Middle frontal gyrus (tissue), 1 donor: ENCODE data around the gene DMBX1.

Experiments
- DNase-seq: peaks from one replicate; pipeline ENCODE4 v3.0.0-alpha.2; 2015; ENCODE audit warnings: low spot score; ENCODE audit errors: extremely low spot score

Gene DMBX1

GRCh38 chr1:46483589-46483988 lies 6.0 kb upstream of the DMBX1 start:
- no peak for DNase-seq

GRCh38 chr1:46484783-46485490 lies 4.7 kb upstream of the DMBX1 start:
- no peak for DNase-seq

GRCh38 chr1:46485564-46486431 lies 3.8 kb upstream of the DMBX1 start:
- no peak for DNase-seq

- DNase-seq: no peak
Observed at GRCh38 chr1:46486432-46487015, 3.1 kb upstream of the DMBX1 start.

DNA sequence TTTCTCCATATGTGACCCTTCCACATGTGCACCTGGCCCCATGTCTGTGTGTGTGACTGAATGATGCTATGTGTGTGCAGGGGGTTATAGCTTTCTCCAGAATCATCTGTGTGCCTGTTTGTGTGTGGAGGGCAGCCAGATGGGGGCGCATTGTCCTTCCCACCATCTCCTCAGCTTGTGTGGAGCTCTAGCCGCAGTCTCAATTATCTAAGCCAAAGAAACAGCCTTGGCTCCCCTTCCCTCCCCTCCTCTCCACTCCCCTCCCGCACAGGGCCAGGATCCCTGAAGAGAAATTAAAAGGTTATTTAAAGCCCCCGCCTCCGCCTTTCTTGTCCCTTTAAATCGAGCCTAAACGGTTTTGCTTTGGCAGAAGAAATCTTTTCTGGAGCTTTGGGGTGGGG lies 1.8 kb upstream of the DMBX1 start:
- no peak for DNase-seq

DNA sequence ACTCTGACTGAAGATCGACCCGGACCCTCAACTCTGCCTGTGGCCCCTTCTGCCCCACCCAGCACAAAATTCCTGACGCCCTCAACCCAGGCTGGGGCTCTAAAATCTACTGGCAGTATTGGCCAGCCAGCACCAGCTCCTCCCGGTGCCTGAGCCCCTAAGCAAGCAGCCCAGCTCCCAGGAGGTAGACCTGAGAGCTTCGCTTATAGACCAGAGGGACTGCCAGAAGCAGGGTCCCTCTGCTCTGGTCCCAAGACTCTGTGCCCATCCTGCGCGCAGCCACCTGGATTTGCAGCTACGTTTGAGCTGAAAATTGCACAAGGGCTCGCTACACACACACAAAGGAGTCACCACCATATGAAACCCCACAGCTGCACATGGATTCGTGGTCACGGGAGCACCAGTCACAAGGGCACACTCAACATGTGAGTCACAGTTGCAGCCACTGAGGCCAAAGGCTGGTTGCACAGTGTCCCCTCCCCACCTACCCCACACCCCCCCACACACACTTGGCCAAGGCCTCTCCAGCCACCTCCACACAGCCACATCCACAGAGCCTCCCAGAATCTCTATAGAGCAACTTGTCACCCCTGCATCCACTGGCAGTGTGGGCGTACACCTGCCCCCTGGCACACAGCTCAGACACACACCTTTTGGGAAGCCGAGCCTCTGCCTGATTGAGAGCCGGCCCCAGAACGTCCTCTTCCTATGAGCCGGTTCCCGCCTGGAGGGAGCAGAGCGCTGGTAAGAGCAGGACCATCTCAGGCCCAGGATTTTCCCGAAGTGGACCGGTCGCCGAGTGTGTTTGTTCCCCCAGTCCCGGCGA lies 1.1 kb upstream of the DMBX1 start:
- DNase-seq: no peak

DNA sequence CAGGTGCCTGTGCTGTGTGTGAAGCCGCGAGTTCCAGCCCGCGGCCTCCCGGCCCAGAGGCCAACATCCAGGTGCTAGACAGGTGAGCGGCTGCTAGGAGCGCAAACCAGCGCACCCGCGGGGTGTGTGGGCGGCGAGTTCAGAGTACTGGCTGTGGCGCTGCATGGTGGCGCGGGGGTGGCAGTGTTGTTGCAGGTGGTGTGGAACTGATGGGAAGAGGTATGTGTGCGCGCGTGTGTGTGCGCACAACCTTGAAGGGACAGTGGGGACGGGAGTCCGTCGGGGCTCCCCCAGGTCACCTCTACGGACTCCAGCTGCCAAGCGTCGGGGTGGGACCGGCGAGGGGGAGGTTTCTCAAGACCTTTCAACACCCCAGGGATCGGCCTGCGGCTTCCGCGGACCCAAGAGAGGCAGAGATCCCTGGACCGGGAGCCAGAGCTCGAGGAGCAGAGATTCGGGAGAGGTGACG lies 433 bp upstream of the DMBX1 start:
- no peak for DNase-seq

- no peak for DNase-seq
Observed at GRCh38 chr1:46490406-46490655, 695 bp downstream of the DMBX1 start.

DNA sequence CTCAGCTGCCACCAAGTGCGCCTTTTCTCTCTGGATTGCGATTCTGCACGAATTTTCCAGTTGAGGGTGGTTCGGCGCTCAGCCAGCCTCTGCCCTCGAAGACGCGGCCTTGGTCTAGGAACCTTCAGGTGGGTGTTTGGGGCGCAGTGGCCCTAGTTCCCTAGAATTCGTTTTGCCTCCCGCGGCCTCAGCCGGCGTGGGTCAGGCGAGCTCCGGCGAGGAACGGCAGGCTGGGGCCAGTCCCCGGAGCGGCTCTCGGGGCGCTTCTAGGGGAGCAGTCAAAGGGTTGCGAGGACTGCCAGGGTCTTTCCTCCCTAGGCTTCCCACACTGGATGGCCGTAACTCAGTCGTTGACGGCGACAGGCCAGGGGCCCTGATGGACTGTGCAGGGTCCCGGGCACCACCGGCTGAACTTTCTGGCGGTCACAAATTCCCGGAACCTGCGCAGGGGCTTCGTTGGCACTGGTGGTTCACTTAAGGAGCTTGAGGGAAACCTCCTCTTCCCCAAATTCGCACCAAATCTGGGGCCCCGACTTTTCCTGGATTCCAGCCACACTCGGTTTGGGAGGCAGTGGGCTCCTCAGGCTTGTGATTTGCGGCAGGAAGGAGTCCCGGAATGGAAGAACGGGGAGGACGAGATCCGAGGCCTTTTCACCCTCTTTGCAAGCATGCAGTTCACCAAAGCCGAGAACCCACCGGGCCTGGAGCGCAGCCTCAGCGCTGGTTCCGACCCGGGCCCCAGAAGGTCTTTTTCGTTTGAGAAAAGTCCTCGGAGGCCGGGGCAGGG lies 1.2 kb downstream of the DMBX1 start:
- no peak for DNase-seq

DNA sequence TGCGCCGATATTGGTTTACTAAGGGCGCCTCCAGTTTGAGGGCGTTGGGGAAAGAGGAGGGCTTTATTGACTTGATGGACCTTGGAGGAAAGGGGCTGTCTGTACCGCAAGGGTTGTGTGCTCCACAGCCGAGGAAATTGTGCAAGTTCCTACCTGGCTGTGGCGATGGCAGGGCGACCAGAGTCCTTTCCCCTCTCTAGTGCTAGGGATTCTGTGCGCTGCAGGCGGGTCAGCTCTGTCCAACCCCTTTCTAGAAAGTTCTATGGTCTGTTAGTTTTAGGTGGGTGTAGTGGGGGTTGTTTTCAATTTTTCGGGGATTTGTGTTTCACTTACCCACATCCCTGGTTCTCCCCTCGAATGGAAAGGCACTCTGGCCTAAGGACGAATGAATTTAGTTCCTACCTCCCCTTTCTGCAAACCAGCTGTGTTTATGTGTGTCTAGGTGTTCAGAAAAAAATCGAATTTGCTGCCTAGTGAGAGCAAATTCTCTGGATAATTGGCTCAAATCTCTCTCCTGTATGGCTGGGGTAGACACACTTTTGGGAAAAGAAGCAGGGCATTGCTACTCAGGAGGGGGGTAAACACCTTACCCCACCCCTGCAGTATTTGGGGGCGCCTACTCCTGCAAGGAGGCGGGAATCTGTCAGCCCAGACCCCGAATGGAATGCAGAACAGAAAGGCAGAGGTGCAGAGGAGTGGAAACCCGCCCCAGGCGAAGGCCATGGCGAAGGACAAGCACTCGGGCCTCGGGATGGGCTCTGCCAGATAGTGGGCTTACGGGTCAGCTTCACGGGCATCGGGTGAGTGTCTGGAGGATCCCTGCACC lies 2.0 kb downstream of the DMBX1 start:
- DNase-seq: no peak

DNA sequence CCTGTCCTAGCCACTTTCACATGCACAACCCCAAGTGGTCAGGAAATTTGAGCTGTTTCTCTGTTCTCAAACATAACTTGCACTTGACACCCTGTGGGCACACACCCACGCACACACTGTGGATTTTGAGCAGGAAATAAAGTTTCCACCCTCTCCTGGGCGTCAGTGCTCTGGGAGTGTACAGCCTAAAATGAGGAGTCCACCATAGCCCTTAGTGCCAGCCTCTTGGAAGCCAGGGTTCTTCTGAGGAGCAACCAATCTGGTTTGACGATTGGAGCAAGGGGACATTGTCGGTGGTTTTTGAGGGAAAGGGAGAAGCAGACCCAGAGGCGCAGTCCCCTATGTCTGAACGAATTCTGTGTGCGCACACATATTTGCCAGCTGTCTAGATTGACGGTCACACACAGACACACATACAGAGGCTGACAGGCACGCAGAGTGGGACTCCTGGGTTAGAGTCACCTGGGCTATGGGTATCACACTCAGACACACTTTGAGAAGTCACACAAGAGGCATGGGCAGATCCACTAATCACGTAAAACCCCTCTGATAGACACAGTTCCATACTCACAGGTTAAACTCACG lies 2.7 kb downstream of the DMBX1 start:
- no peak for DNase-seq

DNA sequence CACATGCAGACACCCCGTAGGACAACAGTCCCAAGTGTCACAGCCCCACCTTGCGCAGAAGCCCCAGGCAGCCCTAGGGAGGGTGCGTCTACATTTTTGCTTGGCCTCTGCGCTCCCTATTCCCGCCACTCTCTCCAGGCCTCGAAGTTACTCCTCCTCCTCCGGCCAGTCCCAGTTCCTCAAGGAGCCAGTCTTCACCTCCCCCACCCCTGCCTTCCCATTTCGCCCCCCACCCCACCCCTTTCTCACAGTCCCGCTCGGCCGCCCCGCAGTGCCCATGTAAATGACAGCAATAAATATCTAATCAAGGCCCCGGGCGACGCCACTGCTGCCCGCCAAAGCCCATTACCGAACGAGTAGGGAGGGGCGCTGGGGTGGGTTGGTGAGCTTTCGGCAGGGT lies 3.2 kb downstream of the DMBX1 start:
- DNase-seq: no peak

DNA sequence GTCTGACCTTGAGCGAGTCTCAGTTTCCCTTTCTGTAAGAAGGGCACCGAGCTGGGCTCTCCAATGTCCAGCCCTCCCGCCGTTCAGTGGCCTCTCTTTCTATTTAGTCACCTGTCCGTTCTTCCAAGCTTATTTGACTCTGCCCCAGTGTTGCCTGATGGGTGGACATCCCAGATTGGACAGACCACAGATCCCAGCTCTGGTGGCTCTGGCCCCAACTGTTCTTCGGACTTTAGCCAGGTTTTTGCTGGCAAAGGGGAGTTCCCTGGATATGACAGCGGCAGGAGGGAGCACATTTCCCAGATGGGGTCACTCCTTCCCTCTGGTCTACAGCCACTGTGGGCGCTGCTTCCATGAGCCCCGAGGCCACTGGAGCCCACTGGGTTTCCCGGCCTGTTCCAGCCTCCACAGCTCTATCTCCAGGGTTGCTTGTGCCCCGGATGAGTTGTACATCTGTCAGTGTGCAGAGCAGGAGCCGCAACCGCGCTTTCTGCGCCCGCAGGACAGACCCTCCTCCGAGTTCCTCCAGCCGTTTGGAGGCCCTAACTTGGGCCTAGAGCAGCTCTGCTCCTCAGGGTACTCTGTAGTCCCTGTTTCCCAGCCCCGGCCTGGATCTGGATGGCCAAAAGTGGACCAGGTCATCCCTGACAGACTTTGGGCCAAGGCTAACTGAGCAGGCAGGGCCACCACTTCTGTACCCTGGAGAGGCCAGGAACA lies 3.8 kb downstream of the DMBX1 start:
- no peak for DNase-seq

DNA sequence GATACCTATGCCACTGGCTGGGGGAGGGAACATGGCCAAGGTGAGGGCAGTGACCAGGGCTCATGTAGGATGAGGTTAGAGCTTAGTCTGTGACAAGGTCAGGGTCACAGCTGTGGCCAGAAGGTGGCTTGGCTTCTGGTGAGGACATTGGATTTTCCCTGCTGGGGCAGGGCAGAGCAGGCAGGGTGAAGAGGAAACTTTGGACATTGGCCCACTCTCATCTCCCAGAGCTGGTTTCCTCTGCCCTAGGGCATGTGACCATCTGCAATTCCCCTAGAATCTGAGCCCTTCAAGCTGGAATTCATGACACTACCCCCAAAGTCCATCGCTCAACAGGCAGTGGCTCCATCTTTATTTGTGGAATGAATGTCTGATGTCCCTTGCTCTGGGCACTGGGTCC lies 5.3 kb downstream of the DMBX1 start:
- no peak for DNase-seq

DNA sequence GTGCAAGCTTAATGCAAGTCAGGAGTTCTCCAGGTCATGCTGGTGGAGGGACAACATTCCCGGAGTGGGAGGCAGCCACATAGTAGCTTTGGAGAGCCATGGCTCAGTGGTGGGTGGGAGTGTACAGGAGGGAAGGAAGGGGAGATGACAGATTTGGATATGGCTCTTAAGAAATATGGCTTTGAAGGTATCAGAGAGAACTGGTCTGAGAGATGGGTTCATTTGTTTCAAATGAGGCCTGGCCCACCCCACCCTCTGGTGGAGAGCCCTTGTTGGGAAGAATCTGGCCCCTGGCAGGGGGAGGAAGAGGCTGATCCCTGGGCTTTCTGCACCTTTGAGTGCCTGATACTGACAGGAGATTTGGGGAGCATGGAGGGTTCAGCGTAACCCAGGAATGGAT lies 6.1 kb downstream of the DMBX1 start:
- DNase-seq: no peak

DNA sequence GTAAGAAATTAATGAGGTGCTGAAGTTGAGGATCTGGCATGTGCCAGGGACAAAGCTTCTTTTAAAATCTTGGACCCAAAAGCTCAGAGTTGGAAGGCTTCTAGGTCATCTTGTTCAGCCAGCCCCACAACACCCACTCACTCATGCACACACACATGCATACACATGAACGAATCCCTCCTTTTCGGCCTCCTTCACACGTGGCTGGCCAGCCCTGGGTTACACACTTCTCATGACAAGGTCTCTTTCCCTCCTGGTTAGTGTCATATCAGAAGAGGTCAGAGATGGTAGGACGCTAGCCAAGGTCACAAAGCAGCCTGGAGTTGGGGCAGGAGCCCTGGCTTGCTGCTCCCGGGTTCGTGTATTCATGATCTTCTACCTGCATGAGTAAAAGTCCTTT lies 6.9 kb downstream of the DMBX1 start:
- no peak for DNase-seq

DNA sequence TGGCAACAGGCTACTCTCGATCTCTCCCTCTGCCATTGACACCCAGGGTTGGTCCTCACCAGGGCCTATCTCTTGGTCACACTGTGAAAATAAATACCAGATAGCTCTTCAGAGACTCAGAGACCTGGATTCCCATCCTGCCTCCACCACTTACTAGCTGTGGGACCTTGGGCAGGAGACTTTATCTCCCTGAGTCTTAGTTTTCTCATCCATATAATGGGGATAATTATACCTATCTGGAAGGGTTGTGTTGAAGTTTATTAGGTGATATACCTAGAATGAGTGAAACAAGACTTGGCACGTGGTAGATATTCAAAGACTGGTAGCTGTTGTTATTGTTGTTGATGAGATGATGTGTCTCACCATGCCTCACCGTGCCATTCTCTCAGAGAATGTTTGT lies 7.4 kb downstream of the DMBX1 start:
- DNase-seq: no peak

DNA sequence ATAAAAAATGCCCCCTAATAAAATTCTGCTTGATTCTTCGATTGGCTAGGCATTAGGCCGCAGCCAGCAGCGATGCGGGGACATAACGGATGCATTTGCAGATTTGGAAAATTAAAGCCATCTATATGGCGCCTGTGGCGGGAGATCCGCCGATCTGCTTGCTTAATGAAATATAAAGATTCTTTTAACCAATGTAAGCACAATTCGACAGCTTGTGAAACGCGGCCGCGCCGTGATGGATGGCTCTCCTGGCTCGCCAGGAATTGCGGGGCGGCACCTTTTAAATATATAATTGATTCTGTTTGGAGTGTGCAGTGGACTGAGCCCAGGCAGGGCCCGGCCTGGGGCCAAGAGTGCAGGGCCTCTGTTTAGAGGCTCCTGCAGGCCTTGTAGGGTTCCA lies 8.0 kb downstream of the DMBX1 start:
- no peak for DNase-seq

- no peak for DNase-seq
Observed at GRCh38 chr1:46501528-46501927, 11.9 kb downstream of the DMBX1 start.
